PC-3 (cell line): ENCODE results near the gene AGMAT. TPM values are rescaled to one million over a fixed set of nuclear protein-coding genes. Genes with fewer than 3 reads are reported as not detected.

ENCODE experiments used
- ATAC-seq: fragments of 200-7000 bp; cut with Tn5 transposase; 2 replicates; pipeline ENCODE4 v1.9.1; 2020; ENCODE audit warnings: mild to moderate bottlenecking, moderate library complexity
- BruUV-seq: library from RNA; stranded (reverse); fragments of 400-500 nt; replicated peaks from 2 replicates; lab custom pipeline; 2021; lab: Mats Ljungman, UMichigan
- CTCF ChIA-PET: fragments of 300-600 bp; sonication (Branson Sonifier 250); formaldehyde crosslinking; loops from one replicate; lab custom pipeline; 2022; ENCODE audit warnings: antibody characterized with exemption; lab: Charles Lee
- POLR2A ChIA-PET: fragments of 300-600 bp; sonication (Branson Sonifier 250); formaldehyde crosslinking; loops from one replicate; lab custom pipeline; 2022; ENCODE audit warnings: antibody characterized with exemption; ENCODE audit not compliant: unreplicated experiment; lab: Charles Lee
- DNase-seq: peaks from one replicate; pipeline ENCODE4 v3.0.0-alpha.2; 2015
- H2AFZ ChIP-seq: fragments of 300-600 bp; sonication (generic); 2 replicates; pipeline ENCODE4 v1.6.0; 2016; ENCODE audit warnings: antibody characterized with exemption, low read length
- H3F3A ChIP-seq: fragments of 300-600 bp; sonication (generic); one replicate; pipeline ENCODE4 v1.6.0; 2017; ENCODE audit warnings: antibody characterized with exemption, low read length, control low read depth, mild to moderate bottlenecking; ENCODE audit not compliant: unreplicated experiment
- H3K27ac ChIP-seq: fragments of 300-600 bp; sonication (generic); 2 replicates; pipeline ENCODE4 v1.5.1; 2016; ENCODE audit warnings: mild to moderate bottlenecking, low read length
- H3K27me3 ChIP-seq: fragments of 300-600 bp; sonication (generic); 2 replicates; pipeline ENCODE4 v1.6.1; 2016; ENCODE audit warnings: low read length, mixed read lengths
- H3K36me3 ChIP-seq: fragments of 300-600 bp; sonication (generic); 2 replicates; pipeline ENCODE4 v1.6.1; 2016; ENCODE audit warnings: low read depth, mixed run types, low read length, mixed read lengths
- H3K4me1 ChIP-seq: fragments of 300-600 bp; sonication (generic); 2 replicates; pipeline ENCODE4 v1.5.1; 2016; ENCODE audit warnings: low read length; ENCODE audit not compliant: insufficient read depth
- H3K4me2 ChIP-seq: fragments of 300-600 bp; sonication (generic); 2 replicates; pipeline ENCODE4 v1.6.0; 2016; ENCODE audit warnings: low read length
- H3K4me3 ChIP-seq: fragments of 300-600 bp; sonication (generic); 2 replicates; pipeline ENCODE4 v1.5.1; 2016; ENCODE audit warnings: mild to moderate bottlenecking, low read length, mixed read lengths
- H3K79me2 ChIP-seq: fragments of 300-600 bp; sonication (generic); 2 replicates; pipeline ENCODE4 v1.6.1; 2017; ENCODE audit warnings: low read length, mixed read lengths
- H3K9ac ChIP-seq: fragments of 300-600 bp; sonication (generic); 2 replicates; pipeline ENCODE4 v1.6.0; 2016; ENCODE audit warnings: mild to moderate bottlenecking, low read length
- H3K9me2 ChIP-seq: fragments of 300-600 bp; sonication (generic); replicated peaks from 2 replicates; pipeline ENCODE4 v1.6.1; 2016; ENCODE audit warnings: mixed run types, low read length, mixed read lengths
- H3K9me3 ChIP-seq: fragments of 300-600 bp; sonication (generic); 2 replicates; pipeline ENCODE4 v1.6.1; 2016; ENCODE audit warnings: low read length, mixed read lengths
- H4K20me1 ChIP-seq: fragments of 300-600 bp; sonication (generic); 2 replicates; pipeline ENCODE4 v1.6.1; 2016; ENCODE audit warnings: low read length, mixed read lengths
- EZH2 ChIP-seq: fragments of 300-600 bp; sonication (generic); IDR thresholded peaks from one replicate; pipeline ENCODE4 v1.6.1; 2017; ENCODE audit warnings: antibody characterized with exemption, mild to moderate bottlenecking, low read length; ENCODE audit not compliant: unreplicated experiment
- EZH2phosphoT487 ChIP-seq: fragments of 300-600 bp; sonication (generic); IDR thresholded peaks from 2 replicates; pipeline ENCODE4 v1.6.1; 2018; ENCODE audit warnings: mild to moderate bottlenecking, antibody characterized with exemption, low read length, borderline replicate concordance
- intact Hi-C: fragments of 100-400 bp; cut with micrococcal nuclease; formaldehyde crosslinking; loops from 2 replicates; pipeline ENCODE4 v1.9.0; 2023
- total RNA-seq: library from RNA; depleted of rRNA; stranded (reverse); fragments of >200 nt; gene quantifications from 2 replicates; pipeline ENCODE4 v1.2.3, GENCODE V29; 2014
- TF ChIP-seq, protein P1 (sequence below): fragments of 300-600 bp; sonication (generic); conservative IDR thresholded peaks from 2 replicates; pipeline ENCODE4 v1.5.1; 2017; ENCODE audit warnings: antibody characterized with exemption, low read depth, mild to moderate bottlenecking, low read length

AGMAT gene
- total RNA-seq, 1 experiment from 2014 or later, result 8.2 TPM

GRCh38 chr1:15575549-15576150 is 9.2 kb downstream of the AGMAT start:
- Histone ChIP-seq H3K4me1 (no peaks in the 10 kb centered on the region), H3K9ac (no peak overlapping the region), H3K36me3 (no peaks in the 10 kb centered on the region; the same call in 1 of the 2 replicates), H4K20me1 (no peaks in the 10 kb centered on the region), H3K27ac (no peak overlapping the region), H2AFZ (no peak overlapping the region), H3K27me3 (no peaks in the 10 kb centered on the region), H3K4me2 (no peak overlapping the region), H3K9me3 (no peaks in the 10 kb centered on the region), H3K79me2 (no peaks in the 10 kb centered on the region), H3K4me3 (no peak overlapping the region), H3K9me2 (no peaks in the 10 kb centered on the region), H3F3A (no peaks in the 10 kb centered on the region)
- no peak for DNase-seq
- ChIA-PET CTCF (no interaction called here), POLR2A (no interaction called here)
- ATAC-seq, result no peak
- TF ChIP-seq EZH2phosphoT487, result no peak
- TF ChIP-seq EZH2, result no peak
- TF ChIP-seq, protein P1, sequence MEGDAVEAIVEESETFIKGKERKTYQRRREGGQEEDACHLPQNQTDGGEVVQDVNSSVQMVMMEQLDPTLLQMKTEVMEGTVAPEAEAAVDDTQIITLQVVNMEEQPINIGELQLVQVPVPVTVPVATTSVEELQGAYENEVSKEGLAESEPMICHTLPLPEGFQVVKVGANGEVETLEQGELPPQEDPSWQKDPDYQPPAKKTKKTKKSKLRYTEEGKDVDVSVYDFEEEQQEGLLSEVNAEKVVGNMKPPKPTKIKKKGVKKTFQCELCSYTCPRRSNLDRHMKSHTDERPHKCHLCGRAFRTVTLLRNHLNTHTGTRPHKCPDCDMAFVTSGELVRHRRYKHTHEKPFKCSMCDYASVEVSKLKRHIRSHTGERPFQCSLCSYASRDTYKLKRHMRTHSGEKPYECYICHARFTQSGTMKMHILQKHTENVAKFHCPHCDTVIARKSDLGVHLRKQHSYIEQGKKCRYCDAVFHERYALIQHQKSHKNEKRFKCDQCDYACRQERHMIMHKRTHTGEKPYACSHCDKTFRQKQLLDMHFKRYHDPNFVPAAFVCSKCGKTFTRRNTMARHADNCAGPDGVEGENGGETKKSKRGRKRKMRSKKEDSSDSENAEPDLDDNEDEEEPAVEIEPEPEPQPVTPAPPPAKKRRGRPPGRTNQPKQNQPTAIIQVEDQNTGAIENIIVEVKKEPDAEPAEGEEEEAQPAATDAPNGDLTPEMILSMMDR, result no peak
- no TSS peak for BruUV-seq
- intact Hi-C loops, result no loop called here

- BruUV-seq, result no TSS peak
- Histone ChIP-seq H4K20me1 (no peaks in the 10 kb centered on the region), H3K36me3 (peaks cover 3% of the 10 kb centered on the region), H3K4me3 (no peak overlapping the region), H3K27me3 (no peaks in the 10 kb centered on the region), H2AFZ (no peak overlapping the region), H3K9ac (no peak overlapping the region), H3K9me3 (no peaks in the 10 kb centered on the region), H3K9me2 (no peaks in the 10 kb centered on the region), H3K79me2 (no peaks in the 10 kb centered on the region), H3F3A (no peaks in the 10 kb centered on the region), H3K27ac (no peak overlapping the region), H3K4me1 (no peaks in the 10 kb centered on the region), H3K4me2 (no peak overlapping the region)
- POLR2A ChIA-PET, result interaction anchor here (0.6 kb wide), 1 partner anchor 481 kb away, joined by 3 read pairs; no protein-coding TSS in a partner anchor
- intact Hi-C loops, result no loop called here
- CTCF ChIA-PET, result no interaction called here
- ATAC-seq (no peak), DNase-seq (no peak)
- TF ChIP-seq, protein P1, result no peak
- no peak for TF ChIP-seq EZH2phosphoT487
Measured at GRCh38 chr1:15574741-15575140, 10.1 kb downstream of the AGMAT start.

GRCh38 chr1:15573477-15573876 is 11.4 kb downstream of the AGMAT start:
- Histone ChIP-seq H4K20me1 (no peaks in the 10 kb centered on the region), H3F3A (no peaks in the 10 kb centered on the region), H3K27ac (no peak overlapping the region), H3K9me2 (no peaks in the 10 kb centered on the region), H3K9me3 (no peaks in the 10 kb centered on the region), H3K79me2 (no peaks in the 10 kb centered on the region), H3K36me3 (peaks cover 8% of the 10 kb centered on the region), H3K4me3 (no peak overlapping the region), H3K27me3 (no peaks in the 10 kb centered on the region), H3K4me1 (no peaks in the 10 kb centered on the region), H3K9ac (no peak overlapping the region), H3K4me2 (no peak overlapping the region), H2AFZ (no peak overlapping the region)
- ChIA-PET POLR2A (no interaction called here), CTCF (no interaction called here)
- intact Hi-C loops, result no loop called here
- DNase-seq, result no peak
- TF ChIP-seq, protein P1, result no peak
- TF ChIP-seq EZH2phosphoT487, result no peak
- TF ChIP-seq EZH2, result no peak
- ATAC-seq, result no peak
- BruUV-seq, result no TSS peak
